ENCODE measurements around the gene SLC2A8. TPM values are rescaled to one million over a fixed set of nuclear protein-coding genes. Genes with fewer than 3 reads are reported as not detected.

The SLC2A8 gene
- total RNA-seq, 1 experiment from 2014 or later = 16.8 TPM

DNA sequence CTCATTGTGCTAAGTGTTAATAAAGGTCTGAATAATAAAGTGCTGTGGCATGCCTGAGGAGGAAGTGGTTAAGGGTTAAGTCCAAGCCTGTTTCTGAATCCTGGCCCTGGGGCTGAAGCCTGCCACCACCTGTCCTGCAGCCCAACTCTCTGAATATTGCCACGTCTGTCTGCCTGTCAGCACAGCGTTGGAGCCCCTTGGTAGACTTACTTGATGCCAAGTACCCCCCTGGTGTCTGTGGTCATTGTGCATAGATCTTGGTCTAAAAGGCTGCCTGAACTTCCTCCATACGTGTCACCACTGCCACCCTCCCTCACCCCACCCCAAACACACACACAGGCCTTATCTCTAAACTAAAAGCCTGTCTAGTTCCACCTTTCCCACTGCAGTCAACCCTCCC lies 35.4 kb upstream of the SLC2A8 start (continued):
- TF ChIP-seq CTCF (IDR thresholded peaks at IDR 0.05 in 2 of 3, conservative IDR thresholded peaks at IDR 0.05 in 1 of 3; ENCODE audit: borderline replicate concordance in 1 of 3, insufficient read depth in 1 of 3, low read depth in 2 of 3, low read length in 2 of 3) (no peak), EGR1 (IDR thresholded peaks at IDR 0.05; ENCODE audit: low read depth) (no peak), JUND (IDR thresholded peaks at IDR 0.05) (no peak), RAD21 (IDR thresholded peaks at IDR 0.05; ENCODE audit: low read depth) (no peak), SRF (IDR thresholded peaks at IDR 0.05; ENCODE audit: low read depth) (no peak)
- TF ChIP-seq, protein P1, sequence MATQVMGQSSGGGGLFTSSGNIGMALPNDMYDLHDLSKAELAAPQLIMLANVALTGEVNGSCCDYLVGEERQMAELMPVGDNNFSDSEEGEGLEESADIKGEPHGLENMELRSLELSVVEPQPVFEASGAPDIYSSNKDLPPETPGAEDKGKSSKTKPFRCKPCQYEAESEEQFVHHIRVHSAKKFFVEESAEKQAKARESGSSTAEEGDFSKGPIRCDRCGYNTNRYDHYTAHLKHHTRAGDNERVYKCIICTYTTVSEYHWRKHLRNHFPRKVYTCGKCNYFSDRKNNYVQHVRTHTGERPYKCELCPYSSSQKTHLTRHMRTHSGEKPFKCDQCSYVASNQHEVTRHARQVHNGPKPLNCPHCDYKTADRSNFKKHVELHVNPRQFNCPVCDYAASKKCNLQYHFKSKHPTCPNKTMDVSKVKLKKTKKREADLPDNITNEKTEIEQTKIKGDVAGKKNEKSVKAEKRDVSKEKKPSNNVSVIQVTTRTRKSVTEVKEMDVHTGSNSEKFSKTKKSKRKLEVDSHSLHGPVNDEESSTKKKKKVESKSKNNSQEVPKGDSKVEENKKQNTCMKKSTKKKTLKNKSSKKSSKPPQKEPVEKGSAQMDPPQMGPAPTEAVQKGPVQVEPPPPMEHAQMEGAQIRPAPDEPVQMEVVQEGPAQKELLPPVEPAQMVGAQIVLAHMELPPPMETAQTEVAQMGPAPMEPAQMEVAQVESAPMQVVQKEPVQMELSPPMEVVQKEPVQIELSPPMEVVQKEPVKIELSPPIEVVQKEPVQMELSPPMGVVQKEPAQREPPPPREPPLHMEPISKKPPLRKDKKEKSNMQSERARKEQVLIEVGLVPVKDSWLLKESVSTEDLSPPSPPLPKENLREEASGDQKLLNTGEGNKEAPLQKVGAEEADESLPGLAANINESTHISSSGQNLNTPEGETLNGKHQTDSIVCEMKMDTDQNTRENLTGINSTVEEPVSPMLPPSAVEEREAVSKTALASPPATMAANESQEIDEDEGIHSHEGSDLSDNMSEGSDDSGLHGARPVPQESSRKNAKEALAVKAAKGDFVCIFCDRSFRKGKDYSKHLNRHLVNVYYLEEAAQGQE (IDR thresholded peaks at IDR 0.05; ENCODE audit: low read depth) = no peak

- no peak overlapping the region for H2AFZ ChIP-seq (ENCODE audit: low read depth, low read length, poor library complexity, severe bottlenecking)
- no peaks in the 10 kb centered on the region for H4K20me1 ChIP-seq (ENCODE audit: insufficient read depth)
- no peaks in the 10 kb centered on the region; a peak in 1 of 4 replicates for H3K36me3 ChIP-seq (ENCODE audit: control insufficient read depth in 1 of 2, insufficient read depth in 2 of 2, low read length in 2 of 2)
- DNase-seq (ENCODE audit: low read depth, low spot score) = no peak
- CTCF ChIA-PET = no interaction called here
- RAD21 ChIA-PET (ENCODE audit: low non-redundant PET in 1 of 2, low total read pairs in 2 of 2, uncharacterized antibody in 2 of 2, unreplicated experiment in 2 of 2) = no interaction called here
- no peak for ATAC-seq
- H3K4me3 ChIP-seq (replicated peaks in 1 of 2; ENCODE audit: low read depth in 1 of 2, low read length in 2 of 2) = no peak overlapping the region
- H3K4me1 ChIP-seq (ENCODE audit: control insufficient read depth in 1 of 2, insufficient read depth in 2 of 2, low read length in 2 of 2) = no peaks in the 10 kb centered on the region
- no peaks in the 10 kb centered on the region for H3K27me3 ChIP-seq (ENCODE audit: insufficient read depth, low read length)
- H3K9ac ChIP-seq (ENCODE audit: low read length) = no peak overlapping the region
- TF ChIP-seq, protein P2, sequence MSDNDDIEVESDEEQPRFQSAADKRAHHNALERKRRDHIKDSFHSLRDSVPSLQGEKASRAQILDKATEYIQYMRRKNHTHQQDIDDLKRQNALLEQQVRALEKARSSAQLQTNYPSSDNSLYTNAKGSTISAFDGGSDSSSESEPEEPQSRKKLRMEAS (IDR thresholded peaks at IDR 0.05) = no peak
- TF ChIP-seq ATF3 (IDR thresholded peaks at IDR 0.05) (no peak), EZH2phosphoT487 (IDR thresholded peaks at IDR 0.05; ENCODE audit: borderline replicate concordance) (no peak), ZBTB33 (IDR thresholded peaks at IDR 0.05; ENCODE audit: extremely low read depth, insufficient replicate concordance, low read length) (no peak), SRF (IDR thresholded peaks at IDR 0.05; ENCODE audit: low read depth) (no peak)
- H3K9me3 ChIP-seq (ENCODE audit: control insufficient read depth in 1 of 2, insufficient read depth in 1 of 2, low read depth in 1 of 2, low read length in 2 of 2) = no peaks in the 10 kb centered on the region
- intact Hi-C loops (cut with micrococcal nuclease) = no loop called here
- no TSS peak for BruUV-seq (replicated peaks)
- H3K79me2 ChIP-seq (ENCODE audit: insufficient read depth, low read length) = no peaks in the 10 kb centered on the region
- POLR2A ChIA-PET = no interaction called here
- no peaks in the 10 kb centered on the region for H3K9me2 ChIP-seq (ENCODE audit: insufficient read depth)
- no peak overlapping the region for H3K27ac ChIP-seq (ENCODE audit: low read depth, low read length)
- no peak overlapping the region for H3K4me2 ChIP-seq (ENCODE audit: low read length)
These were observed 34.1 kb upstream of the SLC2A8 start for GRCh38 chr9:127362829-127363228.
